Activated CD8-positive, alpha-beta memory T cell treated with anti-CD3 and anti-CD28 coated beads for 4 hours (primary cell): ENCODE data around the gene RSPH10B.
"Not testable (repeated sequence)": the region's sequence is repeated elsewhere in the genome, so short reads cannot be mapped to it uniquely, and the experiment has no call there.

ENCODE experiments used
- DNase-seq, 2 donors: peaks; one replicate each; pipeline ENCODE4 v3.0.0-alpha.2; 2020; ENCODE audit warnings: low read depth in 2 of 2

Gene RSPH10B

DNA sequence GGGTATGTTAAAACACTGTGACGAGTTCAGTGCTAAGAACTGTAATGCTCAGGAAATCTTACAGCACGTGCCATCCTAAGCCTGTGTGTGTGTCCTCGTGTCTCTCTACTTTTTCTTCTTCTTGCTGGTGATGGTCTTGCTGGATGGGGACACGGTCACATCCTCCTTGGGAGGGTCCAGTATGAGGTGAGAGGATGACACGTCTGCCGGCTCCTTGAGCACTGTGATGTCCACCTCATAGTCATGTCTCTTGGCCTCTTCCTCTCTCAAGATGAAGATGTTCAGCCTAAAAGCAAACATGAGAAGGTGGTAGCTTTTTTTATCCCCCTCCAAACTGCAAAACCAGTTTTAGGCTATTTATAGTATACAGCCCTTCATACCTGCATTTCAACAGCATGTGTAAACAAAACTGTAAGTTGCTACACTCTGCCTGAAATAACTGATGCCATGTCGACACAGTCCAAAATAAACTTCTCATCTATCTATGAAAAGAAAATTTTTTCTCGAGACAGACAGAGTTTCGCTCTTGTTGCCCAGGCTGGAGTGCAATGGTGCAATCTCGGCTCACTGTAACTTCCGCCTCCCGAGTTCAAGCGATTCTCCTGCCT lies 44.1 kb downstream of the RSPH10B start:
- not testable (repeated sequence) for DNase-seq

DNA sequence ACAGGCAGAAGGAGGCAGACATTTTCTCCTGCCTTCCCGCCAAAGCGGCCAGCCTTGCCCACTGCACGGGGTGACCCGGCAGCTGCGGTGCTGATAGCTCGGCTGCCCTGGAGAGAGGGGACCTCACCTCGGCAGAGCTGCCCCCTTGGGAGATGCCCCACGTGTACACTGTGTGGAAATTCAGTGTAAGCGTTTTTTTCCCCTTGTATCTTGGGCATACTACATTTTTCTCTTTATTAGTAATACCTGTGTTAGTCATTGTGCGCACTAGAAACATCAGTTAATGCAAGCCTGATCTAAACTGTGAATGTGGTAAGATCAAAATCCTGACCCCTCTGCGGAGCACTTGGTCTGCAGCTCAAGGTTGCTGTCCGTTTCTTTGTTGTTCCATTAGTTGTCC lies 45.9 kb downstream of the RSPH10B start:
- not testable (repeated sequence) for DNase-seq

- DNase-seq, result not testable (repeated sequence)
Measured at GRCh38 chr7:5924180-5924579, 46.3 kb downstream of the RSPH10B start.

- not testable (repeated sequence) for DNase-seq
Measured at GRCh38 chr7:5916529-5916928, 54.0 kb downstream of the RSPH10B start.

DNA sequence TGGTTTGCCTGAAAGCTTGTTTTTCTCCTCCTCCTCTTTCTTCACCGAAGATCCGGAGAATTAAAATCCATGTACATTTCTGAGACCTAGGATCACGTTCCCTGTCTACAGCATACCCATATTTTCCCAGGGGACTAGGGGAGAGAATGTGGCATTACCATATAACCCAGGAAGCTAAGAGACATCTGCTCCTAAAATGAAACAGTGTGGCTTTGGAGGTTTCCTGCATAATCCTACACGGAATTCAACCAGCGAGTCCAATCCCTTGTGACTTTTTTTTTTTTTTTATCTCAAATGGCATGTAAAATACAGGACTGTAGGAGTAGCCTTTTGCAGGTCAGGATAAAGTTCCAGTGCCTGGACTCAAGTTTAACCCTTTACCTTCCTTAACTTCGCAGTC lies 61.7 kb downstream of the RSPH10B start:
- DNase-seq, result not testable (repeated sequence)

DNA sequence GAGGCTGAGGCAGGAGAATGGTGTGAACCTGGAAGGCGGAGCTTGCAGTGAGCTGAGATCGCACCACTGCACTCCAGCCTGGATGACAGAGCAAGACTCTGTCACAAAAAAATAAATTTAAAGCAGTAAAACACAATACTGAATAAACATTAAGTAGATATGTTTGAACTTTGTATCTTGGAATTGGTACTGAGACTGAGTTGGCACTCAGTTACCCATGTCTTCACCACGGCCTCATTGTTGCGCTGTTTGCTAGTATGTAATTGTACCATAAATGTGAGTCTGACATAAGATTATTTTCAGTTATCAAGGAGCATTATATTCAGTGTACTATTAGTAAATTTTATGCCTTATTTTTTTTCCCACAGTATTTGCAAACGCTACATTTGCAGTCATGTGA lies 65.8 kb downstream of the RSPH10B start:
- DNase-seq, result not testable (repeated sequence)

GRCh38 chr7:5903002-5903401 lies 67.5 kb downstream of the RSPH10B start:
- DNase-seq, result not testable (repeated sequence)

DNA sequence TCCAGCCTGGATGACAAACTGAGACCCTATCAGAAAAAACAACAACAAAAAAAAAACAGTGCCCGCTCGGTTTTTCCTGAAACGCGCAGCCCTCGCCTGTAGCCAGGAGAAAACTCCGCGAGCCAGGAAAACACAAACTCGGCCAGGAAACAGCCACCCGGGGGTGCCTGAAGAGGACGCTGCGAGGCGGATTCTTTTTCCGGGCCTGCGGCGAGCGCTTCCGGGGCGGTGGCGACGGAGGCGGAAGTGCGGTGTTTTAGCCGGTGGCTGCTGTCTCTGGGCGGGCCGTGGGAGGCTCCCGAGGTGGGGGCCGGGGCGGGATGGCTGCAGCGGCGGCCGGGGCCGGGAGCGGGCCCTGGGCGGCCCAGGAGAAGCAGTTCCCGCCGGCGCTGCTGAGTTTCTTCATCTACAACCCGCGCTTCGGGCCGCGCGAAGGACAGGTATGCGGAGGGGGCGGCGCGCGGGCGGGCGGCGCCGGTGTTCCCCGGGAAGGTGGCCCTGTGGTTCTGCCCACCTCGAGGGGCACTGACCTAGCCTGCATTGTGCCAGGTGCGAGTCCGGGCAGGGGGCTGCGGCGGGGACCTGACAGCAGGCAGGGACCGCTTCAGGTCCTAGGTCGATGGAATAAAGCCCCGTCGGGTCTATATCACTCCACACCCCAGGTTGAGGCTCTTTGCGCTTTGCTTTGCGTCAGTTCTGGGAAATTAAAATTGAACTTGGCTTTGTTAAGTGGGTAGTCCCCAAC lies 71.8 kb downstream of the RSPH10B start, which contains the start of gene CCZ1:
CCZ1 (plus strand) TSS at position 254 of the 745 bp plus-strand sequence; CDS start at position 321, 67 bp downstream.
- DNase-seq, result peak; percentile 43 to 70

GRCh38 chr7:5897369-5897919 lies 73.0 kb downstream of the RSPH10B start:
- not testable (repeated sequence) for DNase-seq

GRCh38 chr7:5892498-5892897 lies 78.0 kb downstream of the RSPH10B start:
- DNase-seq, result no peak

- not testable (repeated sequence) for DNase-seq
Measured at GRCh38 chr7:5890244-5890643, 80.2 kb downstream of the RSPH10B start.

GRCh38 chr7:5888021-5888420 lies 82.5 kb downstream of the RSPH10B start:
- DNase-seq, result not testable (repeated sequence)

DNA sequence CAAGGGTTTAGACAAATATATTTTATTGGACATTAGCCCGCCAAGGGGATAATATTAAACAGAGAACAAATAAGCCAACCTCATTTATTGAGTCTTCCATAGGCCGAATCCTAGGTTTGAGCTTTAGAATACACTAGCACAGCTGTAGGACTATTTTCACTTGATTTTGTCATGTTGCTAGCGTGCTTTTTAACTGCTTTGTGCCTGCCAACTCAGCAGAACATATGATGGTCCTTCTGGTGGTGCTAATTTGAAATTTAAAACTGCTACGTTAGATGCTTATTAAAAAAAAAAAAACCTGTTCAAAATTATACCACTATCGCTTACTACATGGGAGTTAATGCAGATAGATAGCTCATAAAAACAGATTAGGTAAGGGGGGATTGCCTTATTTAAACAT lies 86.1 kb downstream of the RSPH10B start:
- DNase-seq, result not testable (repeated sequence)

DNA sequence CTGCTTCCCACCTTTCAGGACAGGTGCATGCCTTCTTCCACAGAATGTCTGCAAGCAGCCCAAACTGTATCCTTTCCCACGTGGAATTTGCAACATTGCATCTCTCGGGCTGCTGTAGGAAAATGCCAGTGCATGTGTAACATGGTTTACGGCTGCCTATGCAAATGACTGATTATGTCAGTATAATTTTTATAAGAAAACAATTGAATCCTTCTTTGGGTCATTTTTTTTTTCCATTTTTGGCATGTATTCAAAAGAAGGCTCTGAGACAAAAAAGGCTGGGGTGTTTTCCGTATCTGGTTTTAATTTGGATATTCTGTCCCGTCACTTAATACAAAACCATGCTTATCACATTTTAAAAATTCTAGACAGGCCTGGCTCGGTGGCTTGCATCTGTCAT lies 90.4 kb downstream of the RSPH10B start:
- DNase-seq, result not testable (repeated sequence)

DNA sequence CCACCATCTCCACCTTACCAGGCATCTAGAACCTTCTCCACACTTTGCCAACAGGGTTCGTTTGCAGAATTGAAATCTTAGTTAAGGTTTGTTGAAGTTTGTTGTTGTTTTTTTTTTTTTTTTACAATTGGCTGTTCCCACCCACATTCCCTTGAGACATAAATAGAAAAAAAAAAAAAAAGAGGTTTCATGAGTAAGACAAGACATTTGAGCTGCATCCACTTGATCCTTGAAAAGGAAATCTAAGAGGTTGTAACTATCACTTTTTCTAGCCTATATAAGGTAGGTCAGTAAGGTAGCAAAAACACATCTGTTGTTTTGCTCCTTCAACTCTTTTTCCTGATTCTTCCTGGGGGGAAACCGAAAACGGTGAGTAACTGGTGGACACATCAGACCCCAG lies 90.9 kb downstream of the RSPH10B start:
- DNase-seq, result not testable (repeated sequence)
